ENCODE measurements around the gene GPR107.
"Not testable (repeated sequence)": the region's sequence is repeated elsewhere in the genome, so short reads cannot be mapped to it uniquely, and the experiment has no call there.

Gene GPR107

DNA sequence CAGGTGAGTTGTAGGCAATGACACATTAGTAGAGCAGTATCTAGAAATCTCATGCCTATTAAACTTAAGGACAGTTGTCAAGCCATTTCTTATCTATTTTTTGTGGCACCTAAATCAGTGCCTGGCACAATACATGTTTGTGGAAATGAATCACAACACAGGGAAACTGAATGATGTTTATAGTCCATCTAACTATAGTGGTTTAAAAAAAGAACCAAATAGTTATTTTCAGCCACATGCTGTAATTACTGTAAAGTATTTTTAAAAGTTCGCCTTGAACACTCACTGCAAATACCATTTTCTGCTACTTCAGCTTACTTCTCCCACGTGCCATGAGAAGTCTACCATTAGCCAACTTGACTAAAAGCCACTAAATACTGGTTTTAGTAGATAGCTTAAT lies 32.6 kb upstream of the GPR107 start:
- Histone ChIP-seq H3K27me3 (ENCODE audit: control insufficient read depth, insufficient read depth, low read length) (no peaks in the 10 kb centered on the region), H3K4me3 (ENCODE audit: low read length) (no peak overlapping the region), H3K9ac (ENCODE audit: low read length) (no peak overlapping the region), H3K4me1 (ENCODE audit: control insufficient read depth, insufficient read depth, low read length) (peaks cover 17% of the 10 kb centered on the region), H3K36me3 (ENCODE audit: control insufficient read depth, insufficient read depth, low read length) (no peaks in the 10 kb centered on the region), H3K27ac (ENCODE audit: low read depth, low read length) (no peak overlapping the region)

DNA sequence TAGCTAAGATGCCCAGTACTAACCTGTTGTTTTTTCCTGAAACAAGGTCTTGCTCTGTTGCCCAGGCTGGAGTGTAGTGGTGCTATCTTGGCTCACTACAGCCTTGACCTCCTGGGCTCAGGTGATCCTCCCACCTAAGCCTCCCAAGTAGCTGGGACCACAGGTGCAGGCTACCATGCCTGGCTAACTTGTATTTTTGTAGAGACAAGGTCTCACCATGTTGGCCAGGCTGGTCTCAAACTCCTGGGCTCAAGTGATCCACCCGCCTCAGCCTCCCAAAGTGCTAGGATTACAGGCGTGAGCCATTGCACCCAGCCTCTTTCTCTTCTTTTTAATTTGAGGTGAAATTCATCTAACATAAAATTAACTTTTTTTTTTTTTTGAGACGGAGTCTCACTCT lies 31.9 kb upstream of the GPR107 start:
- not testable (repeated sequence) for H3K36me3 ChIP-seq (ENCODE audit: control insufficient read depth, insufficient read depth, low read length); H3K27ac ChIP-seq (ENCODE audit: low read depth, low read length); H3K27me3 ChIP-seq (ENCODE audit: control insufficient read depth, insufficient read depth, low read length); H3K4me3 ChIP-seq (ENCODE audit: low read length); H3K9ac ChIP-seq (ENCODE audit: low read length)
- peaks cover 17% of the 10 kb centered on the region for H3K4me1 ChIP-seq (ENCODE audit: control insufficient read depth, insufficient read depth, low read length)

DNA sequence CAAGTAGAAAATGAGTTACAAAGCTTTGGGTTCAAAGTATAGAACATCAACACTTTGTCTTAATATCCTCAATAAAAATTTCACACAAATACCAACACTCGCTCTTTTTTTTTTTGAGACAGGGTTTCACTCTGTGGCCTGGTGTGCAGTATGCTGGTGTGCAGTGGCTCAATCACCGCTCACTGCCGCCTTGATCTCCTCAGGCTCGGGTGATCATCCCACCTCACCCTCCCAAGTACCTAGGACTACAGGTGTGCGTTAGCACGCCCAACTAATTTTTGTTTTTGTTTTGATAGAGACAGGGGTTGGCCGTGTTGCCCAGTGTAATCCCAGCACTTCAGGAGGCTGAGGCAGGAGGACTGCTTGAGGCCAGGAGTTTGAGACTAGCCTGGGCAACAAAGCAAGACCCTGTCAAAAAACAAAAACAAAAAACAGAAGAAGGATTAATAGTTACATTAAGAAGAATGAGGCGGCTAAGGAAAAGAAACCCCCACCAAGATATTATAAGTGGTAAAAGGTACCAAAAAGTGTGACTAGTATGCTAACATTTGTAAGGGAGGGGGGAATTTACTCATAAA lies 31.1 kb upstream of the GPR107 start:
- no peaks in the 10 kb centered on the region for H3K27me3 ChIP-seq (ENCODE audit: control insufficient read depth, insufficient read depth, low read length)
- peaks cover 17% of the 10 kb centered on the region for H3K4me1 ChIP-seq (ENCODE audit: control insufficient read depth, insufficient read depth, low read length)
- no peaks in the 10 kb centered on the region for H3K36me3 ChIP-seq (ENCODE audit: control insufficient read depth, insufficient read depth, low read length)
- H3K27ac ChIP-seq (ENCODE audit: low read depth, low read length) = peak overlapping the region; percentile 55
- H3K4me3 ChIP-seq (ENCODE audit: low read length) = no peak overlapping the region
- no peak overlapping the region for H3K9ac ChIP-seq (ENCODE audit: low read length)

DNA sequence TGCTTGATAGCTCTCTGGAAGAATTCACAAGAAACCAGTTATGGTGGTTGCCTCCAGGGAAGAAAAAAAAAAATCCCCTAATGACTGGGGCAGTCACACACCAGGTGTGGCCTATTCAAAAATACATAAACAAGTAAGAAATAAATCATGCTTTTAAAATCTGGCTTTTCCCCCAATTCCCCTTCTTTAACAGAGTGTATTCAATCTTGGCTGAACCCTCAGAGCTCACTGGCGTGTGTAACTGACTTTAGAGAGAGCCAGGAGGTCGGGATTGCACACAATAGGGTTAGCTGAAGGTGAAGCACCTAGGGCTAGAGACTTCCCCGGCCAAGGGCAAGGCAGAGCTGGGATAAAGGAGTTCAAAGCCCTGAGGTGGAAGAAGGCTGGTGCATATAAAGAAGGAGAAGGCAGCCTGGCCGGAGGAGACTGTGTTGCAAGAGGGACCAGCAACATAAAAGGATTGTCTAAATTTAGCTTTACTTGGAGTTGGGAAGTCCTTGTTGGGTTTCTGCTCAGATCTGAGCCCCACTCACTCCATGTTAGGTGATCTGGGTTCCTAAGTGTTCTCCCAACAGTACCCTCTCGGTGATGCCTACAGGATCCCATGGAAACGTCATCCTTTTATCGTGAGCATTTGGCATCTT lies 30.4 kb upstream of the GPR107 start:
- Histone ChIP-seq H3K27ac (ENCODE audit: low read depth, low read length) (peak overlapping the region; percentile 55), H3K9ac (ENCODE audit: low read length) (no peak overlapping the region), H3K4me3 (ENCODE audit: low read length) (no peak overlapping the region), H3K4me1 (ENCODE audit: control insufficient read depth, insufficient read depth, low read length) (peaks cover 18% of the 10 kb centered on the region), H3K36me3 (ENCODE audit: control insufficient read depth, insufficient read depth, low read length) (no peaks in the 10 kb centered on the region), H3K27me3 (ENCODE audit: control insufficient read depth, insufficient read depth, low read length) (no peaks in the 10 kb centered on the region)

DNA sequence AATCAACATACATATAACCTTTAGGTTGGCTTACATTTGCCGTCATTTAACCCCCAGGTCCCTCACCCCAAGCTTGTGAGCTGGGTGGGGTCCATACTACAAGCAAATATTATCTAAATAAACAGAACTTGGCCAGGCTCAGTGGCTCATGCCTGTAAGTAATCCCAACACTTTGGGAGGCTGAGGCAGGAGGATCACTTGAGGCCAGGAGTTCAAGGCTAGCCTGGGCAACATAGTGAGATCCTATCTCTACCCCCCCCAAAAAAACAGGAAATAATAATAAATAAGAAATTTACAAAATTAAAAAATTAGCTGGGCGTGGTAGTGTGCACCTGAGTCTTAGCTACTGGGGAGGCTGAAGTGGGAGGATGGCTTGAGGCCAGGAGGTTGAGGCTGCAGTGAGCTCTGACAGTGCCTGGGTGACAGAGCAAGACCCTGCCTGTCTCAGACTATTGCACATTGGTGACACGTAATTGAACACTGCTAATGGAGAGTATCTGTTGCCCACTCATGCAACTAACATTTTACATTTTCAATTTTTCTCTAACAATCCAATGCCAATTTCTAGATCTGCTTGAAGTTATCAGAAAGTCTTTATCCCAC lies 29.6 kb upstream of the GPR107 start:
- H3K4me1 ChIP-seq (ENCODE audit: control insufficient read depth, insufficient read depth, low read length) = peaks cover 26% of the 10 kb centered on the region
- no peaks in the 10 kb centered on the region for H3K36me3 ChIP-seq (ENCODE audit: control insufficient read depth, insufficient read depth, low read length)

DNA sequence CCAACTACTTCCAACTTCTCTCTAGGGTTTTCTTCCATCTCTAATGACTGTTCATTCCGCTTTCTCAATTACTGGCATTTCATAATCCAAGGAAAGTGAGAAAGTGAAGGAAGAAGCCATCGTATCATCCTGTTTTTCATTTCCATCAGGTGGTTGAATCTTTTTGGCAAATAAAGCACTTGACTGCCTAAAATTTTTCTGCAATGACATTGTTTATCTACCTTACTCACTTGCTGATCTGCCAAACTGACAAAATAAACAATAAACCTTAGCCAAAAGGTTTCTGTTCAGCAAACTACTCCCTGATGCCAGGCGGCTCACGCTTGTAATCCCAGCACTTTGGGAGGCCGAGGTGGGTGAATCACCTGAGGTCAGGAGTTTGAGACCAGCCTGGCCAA lies 29.1 kb upstream of the GPR107 start:
- H3K27ac ChIP-seq (ENCODE audit: low read depth, low read length) = peak overlapping the region; percentile 11
- no peaks in the 10 kb centered on the region for H3K36me3 ChIP-seq (ENCODE audit: control insufficient read depth, insufficient read depth, low read length)
- H3K9ac ChIP-seq (ENCODE audit: low read length) = no peak overlapping the region
- peaks cover 30% of the 10 kb centered on the region for H3K4me1 ChIP-seq (ENCODE audit: control insufficient read depth, insufficient read depth, low read length)
- H3K27me3 ChIP-seq (ENCODE audit: control insufficient read depth, insufficient read depth, low read length) = no peaks in the 10 kb centered on the region
- H3K4me3 ChIP-seq (ENCODE audit: low read length) = no peak overlapping the region

More for the DNA sequence above, 29.6 kb upstream of the GPR107 start:
- Histone ChIP-seq H3K9ac (ENCODE audit: low read length) (no peak overlapping the region), H3K27me3 (ENCODE audit: control insufficient read depth, insufficient read depth, low read length) (no peaks in the 10 kb centered on the region), H3K27ac (ENCODE audit: low read depth, low read length) (peak overlapping the region; percentile 55), H3K4me3 (ENCODE audit: low read length) (no peak overlapping the region)

DNA sequence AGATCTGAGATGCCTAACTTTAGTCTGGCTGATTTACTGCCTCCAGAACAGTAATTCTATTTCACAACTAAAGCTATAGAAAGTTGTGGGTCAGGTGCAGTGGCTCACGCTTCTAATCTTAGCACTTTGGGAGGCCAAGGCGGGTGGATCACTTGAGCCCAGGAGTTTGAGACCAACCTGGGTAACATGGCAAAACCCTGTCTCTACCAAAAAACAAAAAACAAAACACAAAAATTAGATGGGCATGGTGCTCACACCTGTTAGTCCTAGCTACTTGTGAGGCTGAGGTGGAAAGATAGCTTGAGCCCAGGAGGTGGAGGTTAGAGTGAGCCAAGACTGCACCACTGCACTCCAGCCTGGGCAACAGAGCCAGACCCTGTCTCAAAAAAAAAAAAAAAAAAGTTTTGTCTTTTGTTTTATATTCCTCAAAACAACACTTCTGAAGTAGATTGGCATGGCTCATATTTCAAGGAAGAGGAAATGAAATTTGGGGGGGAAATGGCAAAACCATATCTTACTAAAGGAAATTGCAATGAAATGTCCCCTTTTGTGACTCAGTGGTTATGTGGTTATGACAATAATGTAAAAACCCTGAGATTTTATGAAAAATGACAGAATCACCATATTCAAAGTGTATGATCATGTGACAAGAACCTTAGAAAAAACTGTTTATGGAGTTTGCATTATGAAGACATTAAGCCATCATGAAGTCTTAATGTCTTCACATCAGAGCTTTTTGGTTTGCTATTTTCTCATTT lies 26.9 kb upstream of the GPR107 start:
- Histone ChIP-seq H3K27ac (ENCODE audit: low read depth, low read length) (no peak overlapping the region), H3K4me3 (ENCODE audit: low read length) (no peak overlapping the region), H3K27me3 (ENCODE audit: control insufficient read depth, insufficient read depth, low read length) (no peaks in the 10 kb centered on the region), H3K9ac (ENCODE audit: low read length) (no peak overlapping the region), H3K4me1 (ENCODE audit: control insufficient read depth, insufficient read depth, low read length) (peaks cover 30% of the 10 kb centered on the region), H3K36me3 (ENCODE audit: control insufficient read depth, insufficient read depth, low read length) (no peaks in the 10 kb centered on the region)

DNA sequence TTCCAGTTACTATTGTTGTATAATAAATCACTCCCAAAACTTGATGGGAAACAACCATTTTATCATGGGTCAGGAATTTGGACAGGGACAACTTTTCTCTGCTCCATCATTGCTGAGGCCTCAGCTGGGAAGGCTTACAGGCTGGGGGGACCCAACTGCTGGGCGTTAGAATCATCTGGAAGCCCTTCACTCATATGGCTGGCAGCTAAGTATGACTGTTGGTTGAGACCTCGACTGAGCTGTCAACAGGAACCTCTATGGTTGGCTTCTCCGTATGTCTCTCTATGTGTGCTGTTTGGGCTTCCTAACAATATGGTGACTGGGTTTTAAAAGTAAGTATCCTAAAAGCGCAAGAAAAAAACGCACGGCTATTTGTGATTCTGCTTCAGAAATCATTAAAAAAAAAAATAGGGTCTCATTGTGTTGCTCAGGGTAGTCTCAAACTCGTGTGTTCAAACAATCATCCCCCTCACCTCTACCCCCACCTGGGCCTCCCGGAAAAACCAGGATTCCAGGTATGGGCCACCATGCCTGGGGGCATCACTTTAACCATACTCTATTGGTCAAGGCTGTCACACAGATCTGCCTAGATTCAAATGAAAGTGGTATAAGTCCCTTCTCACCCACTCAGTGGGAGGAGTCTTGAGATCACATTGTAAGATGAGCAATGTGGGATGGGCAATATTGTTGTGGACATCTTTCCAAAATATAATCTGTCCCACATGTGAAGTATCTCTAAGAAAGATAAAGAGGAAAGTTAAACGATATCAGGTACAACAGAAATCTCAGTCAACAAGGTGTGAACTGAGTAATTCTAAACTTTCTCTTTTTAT lies 26.0 kb upstream of the GPR107 start:
- H3K4me1 ChIP-seq (ENCODE audit: control insufficient read depth, insufficient read depth, low read length) = peaks cover 36% of the 10 kb centered on the region

DNA sequence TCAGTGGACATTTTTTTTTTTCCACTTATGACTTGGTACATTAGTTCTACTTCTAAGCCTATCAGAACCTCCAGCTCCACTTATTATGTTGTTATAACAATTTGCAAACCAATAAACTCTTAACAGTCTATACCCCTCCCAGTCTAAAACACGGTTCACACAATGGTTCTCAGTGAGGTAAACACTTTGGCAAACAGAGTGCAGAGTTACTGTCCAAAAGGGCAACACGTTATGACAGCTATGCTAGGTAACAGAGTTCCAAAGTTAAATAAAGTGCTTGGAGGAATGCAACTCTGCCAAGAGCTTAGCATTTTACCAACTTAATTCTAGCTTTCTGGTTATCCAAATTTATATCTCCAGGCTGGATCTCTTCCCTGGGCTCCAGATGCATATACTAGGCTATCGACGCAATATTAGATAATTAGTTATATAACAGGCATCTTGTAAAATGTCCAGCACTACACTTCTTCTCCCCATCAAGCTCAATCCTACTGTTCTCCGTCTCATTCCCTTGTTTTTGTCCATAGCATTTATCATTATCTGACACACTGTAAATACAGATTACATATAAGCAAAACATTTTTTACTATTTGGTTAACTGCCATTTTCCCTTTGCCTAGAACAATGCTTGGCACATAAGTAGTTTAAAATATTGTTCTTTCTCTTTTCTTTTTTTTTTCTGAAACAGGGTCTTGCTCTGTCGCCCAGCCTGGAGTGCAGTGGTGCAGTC lies 25.0 kb upstream of the GPR107 start:
- no peak overlapping the region for H3K4me3 ChIP-seq (ENCODE audit: low read length)
- peaks cover 33% of the 10 kb centered on the region for H3K4me1 ChIP-seq (ENCODE audit: control insufficient read depth, insufficient read depth, low read length)
- peak overlapping the region; percentile 57 for H3K27ac ChIP-seq (ENCODE audit: low read depth, low read length)
- H3K27me3 ChIP-seq (ENCODE audit: control insufficient read depth, insufficient read depth, low read length) = no peaks in the 10 kb centered on the region
- H3K36me3 ChIP-seq (ENCODE audit: control insufficient read depth, insufficient read depth, low read length) = no peaks in the 10 kb centered on the region
- no peak overlapping the region for H3K9ac ChIP-seq (ENCODE audit: low read length)

More for the DNA sequence above, 26.0 kb upstream of the GPR107 start:
- H3K36me3 ChIP-seq (ENCODE audit: control insufficient read depth, insufficient read depth, low read length) = no peaks in the 10 kb centered on the region
- no peaks in the 10 kb centered on the region for H3K27me3 ChIP-seq (ENCODE audit: control insufficient read depth, insufficient read depth, low read length)
- peak overlapping the region; percentile 57 for H3K27ac ChIP-seq (ENCODE audit: low read depth, low read length)
- no peak overlapping the region for H3K4me3 ChIP-seq (ENCODE audit: low read length)
- H3K9ac ChIP-seq (ENCODE audit: low read length) = no peak overlapping the region

DNA sequence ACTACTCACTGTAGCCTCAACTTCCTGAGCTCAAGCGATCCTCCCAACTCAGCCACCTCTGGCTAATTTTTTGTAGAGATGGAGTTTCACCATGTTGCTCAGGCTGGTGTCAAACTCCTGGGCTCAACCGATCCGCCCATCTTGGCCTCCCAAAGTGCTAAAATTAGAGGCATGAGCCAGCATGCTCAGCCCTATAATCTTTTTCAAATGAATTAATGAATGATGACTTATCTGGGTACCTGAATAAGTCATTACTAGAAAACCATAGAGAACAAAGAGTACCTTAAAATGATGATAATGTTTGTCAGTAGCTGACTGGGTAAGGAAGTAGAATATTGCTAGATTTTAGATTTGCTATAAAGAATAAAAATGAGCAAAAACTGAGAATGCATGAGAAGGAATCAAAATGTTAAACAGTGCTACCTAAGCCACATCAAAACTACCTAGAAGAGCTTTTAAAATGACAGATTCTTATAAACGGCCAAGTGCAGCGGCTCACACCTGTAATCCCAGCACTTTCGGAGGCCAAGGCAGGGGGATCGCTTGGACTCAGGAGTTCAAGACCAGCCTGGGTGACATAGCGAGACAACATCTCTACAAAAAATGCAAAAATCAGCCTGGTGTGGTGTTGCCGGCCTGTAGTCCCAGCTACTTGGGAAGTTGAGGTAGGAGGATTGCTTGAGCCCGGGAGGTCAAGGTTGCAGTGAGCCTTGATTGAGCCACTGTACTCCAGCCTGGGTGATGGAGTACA lies 24.3 kb upstream of the GPR107 start:
- Histone ChIP-seq H3K4me1 (ENCODE audit: control insufficient read depth, insufficient read depth, low read length) (peaks cover 33% of the 10 kb centered on the region), H3K27ac (ENCODE audit: low read depth, low read length) (peak overlapping the region; percentile 57)

DNA sequence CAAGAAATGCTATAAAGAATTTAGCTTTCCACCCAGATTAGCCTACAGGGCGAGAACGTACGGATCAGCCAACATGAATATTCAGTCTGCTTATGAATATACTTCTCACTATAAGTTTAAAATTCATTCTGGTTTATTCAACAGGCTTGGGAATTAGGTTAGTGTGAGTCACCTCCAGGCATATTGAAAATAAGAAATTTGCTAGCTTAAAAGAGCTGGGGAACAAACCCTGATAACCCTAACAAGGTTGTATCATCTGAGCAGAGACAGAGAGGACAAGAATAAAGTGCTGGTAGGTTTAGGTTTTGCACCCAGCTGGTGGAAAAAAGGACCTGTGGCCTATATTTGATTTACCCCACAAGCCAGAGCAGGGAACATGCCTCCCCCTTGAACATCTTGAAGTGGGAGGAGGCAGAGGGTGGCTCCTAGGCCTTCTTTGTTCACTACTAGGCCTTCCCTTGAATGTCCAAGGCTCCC lies 23.0 kb upstream of the GPR107 start:
- Histone ChIP-seq H3K4me3 (ENCODE audit: low read length) (no peak overlapping the region), H3K9ac (ENCODE audit: low read length) (no peak overlapping the region)

More for the DNA sequence above, 24.3 kb upstream of the GPR107 start:
- no peaks in the 10 kb centered on the region for H3K36me3 ChIP-seq (ENCODE audit: control insufficient read depth, insufficient read depth, low read length)
- no peak overlapping the region for H3K4me3 ChIP-seq (ENCODE audit: low read length)
- no peak overlapping the region for H3K9ac ChIP-seq (ENCODE audit: low read length)
- no peaks in the 10 kb centered on the region for H3K27me3 ChIP-seq (ENCODE audit: control insufficient read depth, insufficient read depth, low read length)

More for the DNA sequence above, 23.0 kb upstream of the GPR107 start:
- Histone ChIP-seq H3K27me3 (ENCODE audit: control insufficient read depth, insufficient read depth, low read length) (no peaks in the 10 kb centered on the region), H3K36me3 (ENCODE audit: control insufficient read depth, insufficient read depth, low read length) (no peaks in the 10 kb centered on the region), H3K27ac (ENCODE audit: low read depth, low read length) (peak overlapping the region; percentile 18), H3K4me1 (ENCODE audit: control insufficient read depth, insufficient read depth, low read length) (peaks cover 33% of the 10 kb centered on the region)

Data from rectal smooth muscle tissue (tissue), 1 donor.